ENCODE data around the gene GNAO1. TPM values are rescaled to one million over a fixed set of nuclear protein-coding genes. Genes with fewer than 3 reads are reported as not detected.

GNAO1 gene
- total RNA-seq, 4 donors from 2014 or later, result 1.4 to 4.4 (median 2.5) TPM

DNA sequence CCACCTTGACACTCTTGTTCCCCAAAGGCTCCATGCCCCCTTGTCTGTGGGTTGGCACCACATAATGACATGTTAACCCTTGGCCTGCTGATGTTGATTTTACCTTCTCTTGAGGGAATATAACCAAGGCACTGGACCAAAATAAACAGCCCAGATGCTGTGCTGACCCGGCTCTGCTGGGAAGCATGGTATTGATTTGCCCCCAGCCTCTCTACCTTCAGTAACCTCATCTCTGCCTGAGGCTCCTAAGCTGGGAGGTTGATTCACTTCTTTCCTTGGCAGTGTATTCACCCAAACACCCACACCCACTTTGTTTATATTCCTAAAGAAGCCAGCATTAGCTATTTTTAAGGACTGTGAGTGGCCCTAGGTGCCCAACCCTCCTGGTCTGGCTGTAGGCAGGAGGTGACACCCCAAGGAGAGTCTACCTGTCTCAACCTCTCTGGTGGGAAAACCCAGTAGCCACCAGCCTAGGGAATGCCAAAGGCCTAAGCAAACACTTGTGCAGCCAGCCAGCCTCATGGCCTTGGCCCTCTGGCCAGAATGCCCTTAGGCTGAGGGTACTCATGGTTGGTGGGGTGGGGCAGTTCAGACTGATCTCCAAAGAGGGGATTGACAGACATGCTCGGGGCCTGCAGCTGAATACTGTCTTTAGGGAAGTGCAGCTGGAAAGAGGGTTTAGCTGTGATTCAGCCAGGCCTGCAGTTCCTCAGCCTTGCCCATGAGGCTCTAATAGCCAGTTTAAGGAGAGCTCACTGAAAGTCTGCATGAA lies 42.7 kb downstream of the GNAO1 start:
- DNase-seq, result no peak
- no peaks in the 10 kb centered on the region for H3K9me3 ChIP-seq
- no peaks in the 10 kb centered on the region for H3K36me3 ChIP-seq
- H3K4me1 ChIP-seq, result peaks cover 3 to 9% of the 10 kb centered on the region in 2 donors
- no peaks in the 10 kb centered on the region for H3K27me3 ChIP-seq
- WGBS, 2 donors, result 58 to 100% methylated on average over 2 of the region's 2 CpGs
- H3K4me3 ChIP-seq (replicated peaks in 1 of 3), result no peak overlapping the region
- TF ChIP-seq POLR2A (IDR thresholded peaks at IDR 0.05), result no peak
- TF ChIP-seq CTCF (IDR thresholded peaks at IDR 0.05), result no peak
- intact Hi-C loops (cut with DNase I), result no loop called here
- H3K27ac ChIP-seq, result no peak overlapping the region

- H3K4me3 ChIP-seq (replicated peaks in 1 of 3), result no peak overlapping the region
- 86 to 89% methylated on average over 5 of the region's 5 CpGs for WGBS, 2 donors
- DNase-seq, result no peak
- no peaks in the 10 kb centered on the region for H3K27me3 ChIP-seq
- H3K9me3 ChIP-seq, result no peaks in the 10 kb centered on the region
- no peaks in the 10 kb centered on the region for H3K36me3 ChIP-seq
- intact Hi-C loops (cut with DNase I), result no loop called here
- TF ChIP-seq POLR2A (IDR thresholded peaks at IDR 0.05) (no peak), CTCF (IDR thresholded peaks at IDR 0.05) (no peak)
- H3K4me1 ChIP-seq, result peaks cover 3 to 9% of the 10 kb centered on the region in 2 donors
- H3K27ac ChIP-seq, result no peak overlapping the region
Observed at GRCh38 chr16:56234737-56235136, 43.4 kb downstream of the GNAO1 start.

DNA sequence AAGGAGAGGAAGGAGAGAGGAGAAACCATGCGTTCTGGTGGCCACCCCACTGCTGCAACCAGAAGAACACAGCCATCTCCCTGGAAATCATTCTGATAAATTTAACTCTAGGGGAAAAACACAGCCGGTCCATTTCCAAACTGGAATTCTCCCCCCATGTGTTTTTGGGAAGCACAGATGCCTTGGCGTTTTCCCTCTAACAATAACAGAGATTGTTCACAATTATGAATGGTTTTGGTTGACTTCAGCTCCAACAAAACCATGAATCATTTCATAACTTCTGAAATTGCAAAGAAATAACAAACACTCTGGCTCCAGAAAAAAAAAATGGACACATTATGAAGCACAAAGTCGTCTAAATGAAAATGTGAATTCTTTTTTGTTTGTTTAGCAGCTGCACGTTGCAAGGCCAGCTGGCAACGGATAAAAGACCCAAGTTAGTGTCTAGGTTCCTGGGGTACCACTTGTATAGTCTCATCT lies 46.2 kb downstream of the GNAO1 start:
- Histone ChIP-seq H3K9me3 (no peaks in the 10 kb centered on the region), H3K36me3 (no peaks in the 10 kb centered on the region), H3K4me3 (replicated peaks in 1 of 3) (no peak overlapping the region), H3K4me1 (peaks cover 3 to 9% of the 10 kb centered on the region in 2 donors), H3K27me3 (no peaks in the 10 kb centered on the region), H3K27ac (no peak overlapping the region)
- 64 to 75% methylated on average over 6 of the region's 6 CpGs for WGBS, 2 donors
- no peak for DNase-seq
- intact Hi-C loops (cut with DNase I), result no loop called here
- TF ChIP-seq CTCF (IDR thresholded peaks at IDR 0.05) (no peak), POLR2A (IDR thresholded peaks at IDR 0.05) (no peak)

- intact Hi-C loops (cut with DNase I), result no loop called here
- Histone ChIP-seq H3K27ac (no peak overlapping the region), H3K4me1 (peaks cover 3 to 9% of the 10 kb centered on the region in 2 donors), H3K4me3 (replicated peaks in 1 of 3) (no peak overlapping the region), H3K27me3 (no peaks in the 10 kb centered on the region), H3K36me3 (no peaks in the 10 kb centered on the region), H3K9me3 (no peaks in the 10 kb centered on the region)
- WGBS, 2 donors, result 42 to 73% methylated on average over 2 to 3 of the region's 3 CpGs
- no peak for TF ChIP-seq CTCF (IDR thresholded peaks at IDR 0.05)
- TF ChIP-seq POLR2A (IDR thresholded peaks at IDR 0.05), result no peak
- DNase-seq, result no peak
Observed at GRCh38 chr16:56238188-56238587, 46.9 kb downstream of the GNAO1 start.

DNA sequence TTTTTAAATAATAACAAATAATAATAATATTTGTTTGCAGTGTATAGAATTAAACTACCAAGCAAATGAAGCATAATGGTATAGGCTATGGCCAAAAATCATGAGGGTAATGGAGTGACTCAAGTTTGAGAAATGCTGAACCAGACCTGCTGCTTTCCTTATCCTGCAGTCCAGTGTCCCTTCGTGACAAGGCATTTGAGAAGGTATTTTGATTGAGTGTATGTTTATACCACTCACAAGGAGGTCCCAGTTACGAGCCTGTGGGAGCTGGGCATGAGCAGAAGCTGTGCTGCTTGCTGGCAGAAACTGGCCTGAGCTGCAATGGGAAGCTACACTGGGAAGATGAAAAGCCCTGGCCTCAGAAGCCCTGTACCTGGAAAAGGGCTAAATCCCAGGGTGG lies 50.3 kb downstream of the GNAO1 start:
- intact Hi-C loops (cut with DNase I), result no loop called here
- H3K9me3 ChIP-seq, result no peaks in the 10 kb centered on the region
- no peak for TF ChIP-seq CTCF (IDR thresholded peaks at IDR 0.05)
- TF ChIP-seq POLR2A (IDR thresholded peaks at IDR 0.05), result no peak
- no peak overlapping the region for H3K4me3 ChIP-seq (replicated peaks in 1 of 3)
- peaks cover 7 to 14% of the 10 kb centered on the region in 2 donors for H3K4me1 ChIP-seq
- 74 to 89% methylated on average over 2 of the region's 2 CpGs for WGBS, 2 donors
- H3K27ac ChIP-seq, result no peak overlapping the region
- DNase-seq, result no peak
- no peaks in the 10 kb centered on the region for H3K27me3 ChIP-seq
- no peaks in the 10 kb centered on the region for H3K36me3 ChIP-seq
